HG02798 (cell line): Measurements from ENCODE around the gene FCHSD2.
"Not testable (repeated sequence)": the region's sequence is repeated elsewhere in the genome, so short reads cannot be mapped to it uniquely, and the experiment has no call there.

Experiments
- ATAC-seq: cut with Tn5 transposase; IDR thresholded peaks from one replicate; pipeline ENCODE4 v1.9.1; 2021; ENCODE audit warnings: mild to moderate bottlenecking; ENCODE audit not compliant: unreplicated experiment, poor library complexity

Gene FCHSD2

DNA sequence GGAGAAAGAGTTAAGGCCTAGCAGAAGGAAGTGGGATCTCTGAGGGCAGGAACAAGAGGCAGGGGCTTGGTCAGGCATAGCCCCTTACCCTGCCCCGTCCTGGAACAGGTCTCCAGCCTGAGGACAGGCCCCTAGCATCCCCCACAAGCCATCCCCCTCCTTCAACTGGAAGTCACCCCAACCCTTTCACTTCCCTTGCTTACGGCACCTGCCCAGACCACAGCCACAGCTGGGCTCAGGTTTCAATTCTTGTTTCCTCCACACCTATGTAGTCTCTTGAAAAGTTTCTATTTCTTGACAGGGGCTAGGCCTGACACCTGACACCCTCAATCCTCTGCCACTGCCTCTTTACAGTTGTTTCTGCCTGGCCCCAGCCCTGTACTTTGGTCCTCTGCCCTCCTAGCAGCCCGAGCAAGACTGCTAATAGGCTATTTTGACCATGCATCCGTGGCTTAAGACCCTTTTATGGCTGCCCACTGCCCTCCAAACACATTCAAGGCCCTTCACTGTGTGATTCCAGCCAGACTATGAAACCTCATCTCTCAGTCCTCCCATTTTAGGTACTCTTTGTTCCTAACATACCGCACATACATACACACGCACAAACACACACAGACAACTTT is 10.9 kb upstream of the FCHSD2 start:
- peak; percentile 76 for ATAC-seq

DNA sequence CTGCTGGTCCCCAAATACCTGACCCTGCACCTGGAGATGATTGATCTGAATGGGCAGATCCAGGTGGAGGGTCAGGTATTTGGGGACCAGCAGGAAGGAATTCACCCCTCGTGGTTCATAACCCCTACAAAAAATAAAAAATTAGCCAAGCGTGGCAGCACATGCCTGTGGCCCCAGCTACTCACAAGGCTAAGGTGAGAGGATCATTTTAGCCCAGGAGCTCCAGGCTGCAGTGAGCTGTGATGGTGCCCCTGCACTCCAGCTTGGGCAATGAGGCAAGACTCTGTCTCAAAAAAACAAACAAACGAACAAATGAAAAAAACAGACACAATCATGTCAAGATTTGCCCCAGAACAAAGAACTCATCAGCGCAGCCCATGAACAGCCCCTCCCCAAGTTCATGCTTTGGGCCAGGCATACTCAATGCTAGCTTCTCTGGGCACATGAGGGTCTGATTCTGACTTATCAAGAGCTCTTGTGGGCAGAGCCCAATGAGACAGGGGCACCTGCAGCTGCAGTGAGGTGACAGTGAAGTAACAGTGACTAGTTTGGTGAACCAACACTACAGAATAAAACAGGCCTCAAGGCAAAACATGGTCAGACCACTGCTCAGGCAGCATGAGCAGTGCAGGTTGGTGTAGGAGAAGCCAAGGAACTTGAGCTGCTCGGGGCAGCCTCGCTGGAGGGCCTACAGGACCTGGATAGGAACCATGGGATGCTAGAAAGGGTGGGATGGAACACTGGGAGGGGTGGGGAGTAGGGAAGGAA is 10.2 kb upstream of the FCHSD2 start:
- peak; percentile 18 for ATAC-seq

DNA sequence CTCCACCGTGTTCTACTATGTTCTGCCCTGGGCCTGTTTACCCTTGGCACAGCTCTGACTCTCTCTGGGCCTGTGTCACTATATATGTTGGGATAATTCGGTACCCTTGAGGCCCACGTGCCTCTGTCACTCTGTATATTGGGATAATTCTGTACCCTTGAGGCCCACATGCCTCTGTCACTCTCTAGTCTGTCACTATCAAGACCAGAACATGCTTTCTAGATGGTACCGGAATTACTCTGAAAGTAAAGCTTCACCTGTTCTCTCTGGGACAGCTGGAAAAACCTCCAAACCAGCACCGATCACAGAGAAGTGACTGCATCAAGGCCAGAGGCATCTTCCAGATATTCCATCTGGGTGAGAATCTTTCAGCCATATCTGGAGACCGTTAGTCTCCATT is 9.3 kb upstream of the FCHSD2 start:
- ATAC-seq: no peak

DNA sequence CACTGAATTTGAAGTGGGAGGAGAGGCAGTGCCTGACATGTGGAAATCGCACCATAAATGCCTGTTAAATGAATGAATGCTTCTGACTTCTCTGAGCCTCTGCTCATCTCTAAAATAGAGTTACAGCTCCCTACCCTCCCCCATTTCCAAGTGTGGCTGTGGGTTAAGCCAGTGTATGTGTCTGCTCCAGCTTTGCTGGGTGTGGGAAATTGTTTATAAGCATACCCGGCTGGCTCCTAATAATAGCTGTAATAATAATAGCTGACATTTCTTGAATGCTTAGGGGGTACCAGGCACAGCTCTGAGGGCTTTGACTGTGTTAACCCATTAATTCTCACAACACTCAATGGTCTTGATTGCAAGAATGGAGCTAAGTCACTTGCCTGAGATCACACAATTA is 7.0 kb upstream of the FCHSD2 start:
- no peak for ATAC-seq

DNA sequence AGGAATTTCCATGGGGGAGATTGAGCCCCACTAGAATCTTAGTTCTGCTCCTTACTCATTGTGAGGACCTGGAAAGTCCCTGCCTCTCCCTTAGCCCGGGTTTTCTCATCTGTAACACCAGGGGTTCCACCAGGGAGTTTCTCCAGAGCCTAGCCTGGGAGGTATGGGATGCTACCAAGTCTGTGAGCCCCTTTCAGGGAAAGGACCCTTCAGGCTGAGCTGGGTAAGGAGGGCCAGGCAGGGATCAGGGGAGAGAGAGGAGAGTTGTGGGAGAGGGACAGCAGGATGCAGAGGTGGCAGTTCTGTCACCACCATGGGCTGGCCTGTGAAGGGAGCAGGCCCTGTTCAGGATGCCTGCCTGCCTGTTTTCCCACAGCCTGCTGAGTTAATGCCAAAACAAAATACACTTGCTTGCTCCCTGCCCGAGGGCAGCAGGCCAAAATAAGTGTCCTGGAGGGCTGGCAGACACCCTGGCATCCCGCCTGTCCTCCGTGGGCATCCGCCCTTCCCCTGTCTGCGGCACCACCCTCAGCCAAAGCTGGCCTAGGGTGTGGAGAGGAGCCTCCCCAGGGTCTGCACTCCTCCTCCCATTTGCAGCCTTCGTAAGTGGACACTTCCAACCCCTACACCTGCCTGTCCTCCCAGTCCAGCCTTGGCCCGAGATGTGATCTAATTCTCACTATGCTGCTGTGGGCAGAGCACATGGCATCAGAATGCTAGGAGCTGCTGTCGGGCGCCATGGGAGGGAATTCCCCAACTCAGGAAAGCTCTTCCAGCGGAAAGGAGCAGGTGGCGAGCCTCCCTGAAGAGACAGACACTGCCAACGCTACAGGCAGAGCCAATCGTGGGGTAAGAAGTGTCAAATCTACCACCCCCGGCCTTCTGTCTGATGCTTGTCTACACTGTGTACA is 5.9 kb upstream of the FCHSD2 start:
- no peak for ATAC-seq

DNA sequence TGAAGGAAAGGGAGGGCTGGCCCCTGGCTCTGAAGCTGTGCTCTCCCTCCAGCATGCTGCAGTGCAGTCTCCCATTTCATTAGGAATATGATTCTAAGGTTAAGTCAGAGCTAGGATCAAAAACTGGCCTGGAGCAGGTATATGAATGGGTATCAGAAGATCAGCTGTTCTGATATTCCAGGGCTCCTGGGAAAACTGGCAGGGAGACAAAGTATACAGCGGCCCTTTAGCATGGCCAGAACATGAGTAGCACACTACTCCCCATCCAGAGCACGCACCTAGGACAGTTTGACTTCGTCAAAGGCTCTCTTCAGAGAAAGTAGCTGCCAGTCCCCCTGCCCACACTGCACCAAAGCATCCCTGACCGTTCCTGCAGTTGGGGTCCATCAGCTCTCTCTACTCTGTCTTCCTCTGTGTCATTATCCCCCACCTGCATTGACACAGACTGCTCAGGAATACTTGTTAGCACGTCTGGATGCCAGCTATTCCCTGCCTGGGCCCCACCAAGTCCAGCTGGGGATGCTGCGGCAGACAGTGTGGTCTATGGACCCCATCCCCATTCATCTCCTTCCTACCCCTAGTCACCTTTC is 4.0 kb upstream of the FCHSD2 start:
- no peak for ATAC-seq

DNA sequence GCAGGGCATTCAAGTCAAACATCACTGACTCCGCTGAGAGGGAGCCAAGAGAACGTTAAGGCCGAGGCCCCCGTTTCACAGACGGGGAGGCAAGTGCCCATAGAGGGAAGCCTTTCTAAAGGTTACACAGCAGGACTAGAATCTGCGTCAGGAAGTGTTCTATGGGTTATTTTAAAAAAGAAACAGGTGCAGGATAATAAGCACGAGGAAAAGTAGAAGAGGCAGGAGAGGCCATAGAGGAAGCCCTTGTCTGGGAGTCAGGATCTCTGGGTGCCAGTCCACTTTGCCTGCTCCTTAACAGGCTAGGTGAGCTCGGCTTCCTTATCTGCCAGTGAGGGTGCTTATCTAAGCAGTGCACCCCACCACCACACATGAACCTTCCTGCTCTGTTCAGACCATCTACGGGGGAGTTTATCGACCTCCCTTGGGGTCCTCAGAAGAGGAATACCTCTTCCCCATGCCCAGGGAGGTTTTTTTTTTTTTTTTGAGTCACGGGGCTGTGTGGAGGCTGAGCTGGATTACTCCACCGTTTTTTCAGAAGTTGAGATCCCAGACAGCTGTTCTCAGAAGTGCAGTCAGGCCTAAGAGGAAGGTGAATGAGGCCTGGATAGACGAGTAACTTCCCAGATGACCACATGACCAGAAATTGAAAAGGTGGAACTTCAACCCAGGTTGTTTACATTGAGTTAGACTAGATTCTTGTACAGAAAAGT is 1.2 kb upstream of the FCHSD2 start:
- no peak for ATAC-seq

DNA sequence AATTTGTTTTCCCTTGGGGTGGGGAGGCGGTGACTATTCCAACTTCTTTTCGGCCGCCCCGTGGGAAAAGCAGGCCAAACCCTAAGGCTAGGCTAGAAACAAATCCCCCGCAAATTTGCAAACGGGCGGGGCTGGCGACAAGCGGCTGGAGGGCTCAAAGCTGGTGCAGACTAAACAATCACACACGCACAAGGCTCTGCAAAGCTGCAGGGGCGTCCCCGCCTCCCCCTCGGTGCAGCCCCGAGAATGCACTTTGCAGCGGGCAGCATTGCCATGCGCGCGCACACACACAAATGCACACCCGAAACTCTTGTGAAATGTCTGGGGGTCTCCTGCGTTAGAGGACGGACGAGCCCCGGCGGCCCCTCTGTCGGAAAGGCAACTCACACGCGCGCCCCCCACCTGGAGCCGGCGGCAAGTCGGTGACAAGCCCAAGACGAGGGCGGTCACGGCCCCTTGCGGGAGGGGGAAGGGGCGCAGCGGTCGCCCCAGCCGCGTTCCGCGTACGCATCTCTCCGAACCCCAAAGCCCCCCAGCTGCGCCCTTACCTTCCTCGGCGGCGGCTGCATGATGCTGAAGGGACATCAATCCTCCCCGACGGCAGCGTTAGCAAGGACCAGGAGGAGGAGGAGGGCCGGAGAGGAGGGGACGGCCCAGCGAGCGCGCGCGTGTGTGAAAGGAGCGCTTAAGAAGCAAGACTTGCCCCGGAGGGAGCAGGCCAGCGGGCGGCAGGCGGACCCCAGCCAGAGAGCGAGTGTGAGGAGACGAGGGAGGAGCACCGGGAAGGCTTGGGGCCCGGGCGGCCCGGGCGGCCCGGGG is 600 bp downstream of the FCHSD2 start:
- peak; percentile 37 for ATAC-seq

DNA sequence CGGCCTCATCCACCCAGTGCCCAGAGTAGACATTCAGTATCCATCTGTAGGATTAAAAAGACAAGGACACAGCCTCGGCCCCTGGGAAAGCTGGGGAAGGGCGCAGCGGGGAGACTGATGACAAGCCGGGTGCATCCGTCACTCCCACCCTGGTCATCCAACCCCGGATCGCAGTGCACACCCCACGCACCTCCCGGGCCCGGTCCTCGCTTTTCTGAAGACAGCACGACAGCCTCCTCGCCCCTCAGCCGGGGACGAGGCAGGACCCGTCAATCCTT is 1.1 kb downstream of the FCHSD2 start:
- ATAC-seq: no peak

DNA sequence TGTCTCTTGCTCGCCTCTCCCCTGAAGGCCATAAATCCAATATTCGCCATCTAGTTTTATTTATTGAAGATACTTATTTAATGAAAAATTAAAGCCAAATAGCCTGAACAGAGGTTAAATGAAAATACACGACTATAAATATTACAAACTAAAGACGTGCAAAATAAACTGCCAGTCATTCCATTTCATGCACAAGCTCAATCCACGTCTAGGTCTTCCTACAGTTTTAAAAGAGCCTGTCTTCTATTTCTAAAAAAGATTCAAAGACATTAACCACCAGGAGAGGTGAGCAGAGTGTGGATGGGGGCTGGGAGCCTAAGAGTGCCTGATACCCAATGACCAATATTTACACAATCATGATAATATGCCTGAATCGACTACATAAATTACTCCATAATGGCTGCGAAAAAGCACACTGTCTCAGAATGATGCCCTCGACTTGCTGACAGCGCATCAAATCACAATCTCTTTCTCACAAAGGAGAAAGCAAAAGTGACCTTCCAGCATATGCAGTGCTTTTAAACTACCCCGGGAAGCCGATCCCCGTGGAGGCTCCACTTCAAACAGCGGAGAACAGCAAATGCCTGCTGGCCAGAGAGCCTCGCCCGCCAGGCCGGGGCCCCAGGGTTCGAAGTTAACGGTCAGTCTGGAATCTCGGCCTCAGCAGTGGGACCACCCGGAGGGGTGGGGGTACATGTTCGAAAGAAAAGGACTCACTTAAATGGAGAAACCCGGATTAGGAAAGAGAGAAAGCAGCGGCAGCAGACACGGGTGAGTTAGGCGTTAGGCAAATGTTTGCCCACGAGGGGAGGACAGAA is 1.7 kb downstream of the FCHSD2 start:
- no peak for ATAC-seq

DNA sequence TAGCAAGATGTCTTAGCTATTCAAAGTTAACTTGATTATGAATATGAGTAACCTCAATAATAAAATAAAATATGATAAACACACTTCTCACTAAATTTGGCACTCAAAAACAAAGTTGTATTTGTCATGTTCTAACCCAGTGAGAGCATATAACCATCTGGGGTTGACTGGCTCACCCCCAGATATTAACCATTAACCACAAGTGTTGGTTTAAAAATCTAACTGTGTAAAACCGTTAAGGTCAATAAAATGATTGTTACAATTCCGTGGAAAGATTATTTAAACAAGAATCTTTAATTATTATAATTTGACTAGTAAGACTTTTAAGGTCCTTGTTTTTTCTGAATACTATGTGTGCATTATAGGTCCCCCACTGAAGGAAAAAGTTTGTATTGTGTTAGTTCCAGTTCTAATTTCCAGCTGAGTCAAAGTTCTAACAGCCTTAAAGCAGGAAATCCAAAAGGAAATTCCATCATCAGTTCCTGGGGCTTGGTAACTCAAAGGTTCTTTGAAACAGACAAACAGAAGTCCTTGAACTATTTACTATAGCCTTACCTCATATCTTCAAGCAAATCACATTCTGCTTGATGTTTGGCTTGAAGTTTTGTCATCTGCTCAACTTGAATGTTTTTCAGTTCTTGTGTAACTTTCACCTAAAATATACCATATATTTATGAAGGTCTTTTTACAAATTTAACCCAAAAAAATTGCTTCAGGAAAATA is 2.5 kb downstream of the FCHSD2 start:
- ATAC-seq: no peak

DNA sequence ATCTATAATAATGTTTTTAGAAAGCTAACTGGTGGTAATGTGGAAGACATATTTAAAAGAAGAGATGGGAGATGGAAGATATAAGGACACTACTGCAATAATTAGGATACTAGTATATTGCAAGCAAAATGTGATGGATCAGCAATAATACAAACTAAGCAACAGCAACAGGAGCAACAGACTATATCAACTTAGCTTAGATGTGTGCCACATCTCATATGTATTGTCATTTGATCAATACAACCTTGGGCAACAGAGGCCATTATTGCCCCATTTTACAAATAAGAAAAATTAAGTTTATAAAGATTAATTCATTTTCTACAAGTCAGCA is 4.2 kb downstream of the FCHSD2 start:
- no peak for ATAC-seq

DNA sequence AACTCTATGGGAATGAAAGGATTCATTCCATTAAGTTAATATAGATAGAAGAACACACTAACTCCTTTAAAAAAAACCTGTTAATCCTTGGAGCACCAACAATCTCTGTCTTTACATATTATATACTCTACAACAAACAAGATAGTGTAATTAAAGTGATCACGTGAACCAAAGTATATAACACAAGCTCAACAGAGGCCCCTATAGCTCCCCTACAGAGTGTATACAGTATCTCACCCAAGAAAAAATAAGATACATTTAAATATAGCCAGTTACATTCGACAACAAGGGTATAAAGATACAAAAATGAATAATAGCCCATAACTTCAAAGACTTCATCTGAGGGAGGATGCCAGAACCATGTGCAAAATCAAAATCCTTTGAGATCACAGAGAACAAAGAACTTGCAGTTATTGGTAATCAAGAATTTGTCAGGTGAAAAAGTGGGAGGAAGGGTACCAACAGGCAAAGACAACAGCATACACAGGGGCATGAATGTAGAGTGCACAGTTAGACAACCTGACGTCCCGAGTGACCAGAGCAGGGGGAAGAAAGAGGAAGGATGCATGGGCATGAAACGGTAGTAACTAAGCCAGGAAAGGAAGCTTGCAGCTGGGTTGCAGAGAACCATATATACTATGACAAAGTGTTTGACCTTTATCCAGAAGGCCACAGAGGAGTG is 4.7 kb downstream of the FCHSD2 start:
- no peak for ATAC-seq

DNA sequence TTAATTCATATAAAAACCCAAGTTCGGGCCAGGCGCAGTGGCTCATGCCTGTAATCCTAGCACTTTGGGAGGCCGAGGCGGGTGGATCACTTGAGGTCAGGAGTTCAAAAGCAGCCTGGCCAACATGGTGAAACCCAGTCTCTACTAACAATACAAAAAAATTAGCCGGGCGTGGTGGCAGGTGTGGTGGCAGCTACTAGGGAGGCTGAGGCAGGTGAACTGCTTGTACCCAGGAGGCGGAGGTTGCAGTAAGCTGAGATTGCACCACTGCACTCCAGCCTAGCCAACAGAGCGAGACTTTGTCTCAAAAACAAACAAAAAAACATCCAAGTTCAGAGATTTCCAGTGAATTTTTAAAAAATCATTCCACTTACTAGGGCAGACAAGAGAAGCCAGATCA is 5.4 kb downstream of the FCHSD2 start:
- ATAC-seq: not testable (repeated sequence)

DNA sequence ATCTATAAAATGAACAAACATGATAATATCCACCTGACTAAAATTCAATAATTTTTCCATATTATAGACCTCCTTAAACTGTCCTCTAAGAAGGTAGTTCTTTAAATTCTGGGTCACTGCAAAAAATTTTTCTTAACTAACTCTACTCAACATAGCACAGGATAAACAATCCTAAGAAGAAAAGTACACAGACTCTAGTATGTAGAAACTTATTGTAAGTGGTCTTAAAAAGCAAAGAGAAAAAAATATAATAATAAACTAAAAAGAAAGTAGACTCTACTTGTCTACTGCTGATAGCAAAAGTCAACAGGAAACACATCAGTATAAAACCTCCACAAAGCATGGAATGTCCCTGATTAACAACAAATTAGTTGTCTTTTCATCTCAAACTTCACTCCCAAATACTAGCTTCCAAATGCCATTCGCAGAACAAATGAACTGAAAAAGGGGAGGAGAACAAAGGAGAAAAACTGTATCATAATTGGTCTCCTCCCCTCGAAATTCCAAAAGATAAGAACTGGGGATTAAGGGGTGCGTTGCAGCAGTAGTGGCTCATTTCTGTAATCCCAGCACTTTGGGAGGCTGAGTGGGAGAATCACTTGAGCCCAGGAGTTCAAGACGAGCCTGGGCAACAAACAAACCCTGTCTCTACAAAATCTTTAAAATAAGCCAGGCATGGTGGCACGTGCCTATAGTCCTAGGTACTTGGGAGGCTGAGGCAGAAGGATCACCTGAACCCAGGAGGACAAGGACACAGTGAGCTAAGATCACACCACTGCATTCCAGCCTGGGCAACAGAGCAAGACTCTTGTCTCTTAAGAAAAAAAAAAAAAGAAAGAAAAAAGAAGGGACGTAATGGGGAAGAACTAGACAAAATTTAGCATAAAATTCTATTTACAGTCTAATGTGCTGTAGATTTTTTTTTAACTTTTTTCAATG is 6.5 kb downstream of the FCHSD2 start:
- ATAC-seq: no peak

DNA sequence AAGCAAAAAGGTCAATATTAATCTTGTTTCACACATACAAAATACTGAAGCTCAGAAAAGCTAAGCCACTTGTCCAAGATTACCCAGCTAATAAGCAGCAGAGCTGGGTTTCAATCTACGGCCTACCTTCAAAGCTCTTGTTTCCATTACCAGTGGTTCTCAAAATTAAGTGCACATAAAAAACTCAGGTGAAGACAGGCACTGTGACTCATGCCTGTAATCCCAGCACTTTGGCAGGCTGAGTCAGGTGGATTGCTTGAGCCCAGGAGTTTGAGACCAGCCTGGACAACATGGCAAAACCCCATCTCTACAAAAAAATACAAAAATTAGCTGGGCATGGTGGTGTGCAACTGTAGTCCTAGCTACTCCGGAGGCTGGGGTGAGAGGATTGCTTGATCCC is 9.8 kb downstream of the FCHSD2 start:
- not testable (repeated sequence) for ATAC-seq

DNA sequence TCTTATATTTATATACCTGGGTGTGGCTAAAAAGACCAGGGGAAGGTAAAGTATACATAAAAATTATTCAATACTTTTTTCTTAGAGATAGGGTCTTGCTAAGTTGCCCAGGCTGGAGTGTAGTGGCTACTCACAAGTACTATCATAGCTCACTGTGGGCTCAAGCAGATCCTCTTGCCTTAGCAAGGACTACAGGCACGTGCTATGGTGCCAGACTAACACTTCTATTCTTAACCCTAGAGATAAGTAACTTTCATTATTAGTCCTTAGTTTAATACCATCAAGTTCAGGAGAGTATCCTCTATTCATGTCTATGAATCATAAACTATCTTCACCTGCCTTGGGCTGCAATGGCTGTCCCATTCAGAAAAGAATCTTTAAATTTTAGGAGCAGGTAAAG is 11.9 kb downstream of the FCHSD2 start:
- ATAC-seq: no peak
